PC-3 (cell line): Measurements from ENCODE around the gene C3orf18. TPM values are rescaled to one million over a fixed set of nuclear protein-coding genes. Genes with fewer than 3 reads are reported as not detected.

ENCODE experiments used
- ATAC-seq: fragments of 200-7000 bp; cut with Tn5 transposase; 2 replicates; pipeline ENCODE4 v1.9.1; 2020; ENCODE audit warnings: mild to moderate bottlenecking, moderate library complexity
- BruUV-seq: library from RNA; stranded (reverse); fragments of 400-500 nt; replicated peaks from 2 replicates; lab custom pipeline; 2021; lab: Mats Ljungman, UMichigan
- CTCF ChIA-PET: fragments of 300-600 bp; sonication (Branson Sonifier 250); formaldehyde crosslinking; loops from one replicate; lab custom pipeline; 2022; ENCODE audit warnings: antibody characterized with exemption; lab: Charles Lee
- POLR2A ChIA-PET: fragments of 300-600 bp; sonication (Branson Sonifier 250); formaldehyde crosslinking; loops from one replicate; lab custom pipeline; 2022; ENCODE audit warnings: antibody characterized with exemption; ENCODE audit not compliant: unreplicated experiment; lab: Charles Lee
- DNase-seq: peaks from one replicate; pipeline ENCODE4 v3.0.0-alpha.2; 2015
- H2AFZ ChIP-seq: fragments of 300-600 bp; sonication (generic); 2 replicates; pipeline ENCODE4 v1.6.0; 2016; ENCODE audit warnings: antibody characterized with exemption, low read length
- H3F3A ChIP-seq: fragments of 300-600 bp; sonication (generic); one replicate; pipeline ENCODE4 v1.6.0; 2017; ENCODE audit warnings: antibody characterized with exemption, low read length, control low read depth, mild to moderate bottlenecking; ENCODE audit not compliant: unreplicated experiment
- H3K27ac ChIP-seq: fragments of 300-600 bp; sonication (generic); 2 replicates; pipeline ENCODE4 v1.5.1; 2016; ENCODE audit warnings: mild to moderate bottlenecking, low read length
- H3K27me3 ChIP-seq: fragments of 300-600 bp; sonication (generic); 2 replicates; pipeline ENCODE4 v1.6.1; 2016; ENCODE audit warnings: low read length, mixed read lengths
- H3K36me3 ChIP-seq: fragments of 300-600 bp; sonication (generic); 2 replicates; pipeline ENCODE4 v1.6.1; 2016; ENCODE audit warnings: low read depth, mixed run types, low read length, mixed read lengths
- H3K4me1 ChIP-seq: fragments of 300-600 bp; sonication (generic); 2 replicates; pipeline ENCODE4 v1.5.1; 2016; ENCODE audit warnings: low read length; ENCODE audit not compliant: insufficient read depth
- H3K4me2 ChIP-seq: fragments of 300-600 bp; sonication (generic); 2 replicates; pipeline ENCODE4 v1.6.0; 2016; ENCODE audit warnings: low read length
- H3K4me3 ChIP-seq: fragments of 300-600 bp; sonication (generic); 2 replicates; pipeline ENCODE4 v1.5.1; 2016; ENCODE audit warnings: mild to moderate bottlenecking, low read length, mixed read lengths
- H3K79me2 ChIP-seq: fragments of 300-600 bp; sonication (generic); 2 replicates; pipeline ENCODE4 v1.6.1; 2017; ENCODE audit warnings: low read length, mixed read lengths
- H3K9ac ChIP-seq: fragments of 300-600 bp; sonication (generic); 2 replicates; pipeline ENCODE4 v1.6.0; 2016; ENCODE audit warnings: mild to moderate bottlenecking, low read length
- H3K9me2 ChIP-seq: fragments of 300-600 bp; sonication (generic); replicated peaks from 2 replicates; pipeline ENCODE4 v1.6.1; 2016; ENCODE audit warnings: mixed run types, low read length, mixed read lengths
- H3K9me3 ChIP-seq: fragments of 300-600 bp; sonication (generic); 2 replicates; pipeline ENCODE4 v1.6.1; 2016; ENCODE audit warnings: low read length, mixed read lengths
- H4K20me1 ChIP-seq: fragments of 300-600 bp; sonication (generic); 2 replicates; pipeline ENCODE4 v1.6.1; 2016; ENCODE audit warnings: low read length, mixed read lengths
- CTCF ChIP-seq: fragments of 300-600 bp; sonication (generic); conservative IDR thresholded peaks from 2 replicates; pipeline ENCODE4 v1.5.1; 2017; ENCODE audit warnings: antibody characterized with exemption, low read depth, mild to moderate bottlenecking, low read length
- EZH2 ChIP-seq: fragments of 300-600 bp; sonication (generic); IDR thresholded peaks from one replicate; pipeline ENCODE4 v1.6.1; 2017; ENCODE audit warnings: antibody characterized with exemption, mild to moderate bottlenecking, low read length; ENCODE audit not compliant: unreplicated experiment
- EZH2phosphoT487 ChIP-seq: fragments of 300-600 bp; sonication (generic); IDR thresholded peaks from 2 replicates; pipeline ENCODE4 v1.6.1; 2018; ENCODE audit warnings: mild to moderate bottlenecking, antibody characterized with exemption, low read length, borderline replicate concordance
- intact Hi-C: fragments of 100-400 bp; cut with micrococcal nuclease; formaldehyde crosslinking; loops from 2 replicates; pipeline ENCODE4 v1.9.0; 2023
- total RNA-seq: library from RNA; depleted of rRNA; stranded (reverse); fragments of >200 nt; gene quantifications from 2 replicates; pipeline ENCODE4 v1.2.3, GENCODE V29; 2014

Gene C3orf18
- total RNA-seq, 1 experiment from 2014 or later: 31.2 TPM

- Histone ChIP-seq H3K4me1 (no peaks in the 10 kb centered on the region), H4K20me1 (no peaks in the 10 kb centered on the region), H3K4me2 (no peak overlapping the region), H3K9me3 (no peaks in the 10 kb centered on the region), H3K9ac (no peak overlapping the region), H3K4me3 (no peak overlapping the region), H3F3A (no peaks in the 10 kb centered on the region), H2AFZ (no peak overlapping the region), H3K36me3 (no peaks in the 10 kb centered on the region), H3K79me2 (no peaks in the 10 kb centered on the region), H3K27ac (no peak overlapping the region), H3K27me3 (no peaks in the 10 kb centered on the region), H3K9me2 (no peaks in the 10 kb centered on the region)
- ChIA-PET POLR2A (no interaction called here), CTCF (no interaction called here)
- no TSS peak for BruUV-seq
- intact Hi-C loops: no loop called here
- no peak for DNase-seq
- ATAC-seq: no peak
- TF ChIP-seq CTCF (no peak), EZH2phosphoT487 (no peak), EZH2 (no peak)
These were observed 18.3 kb downstream of the C3orf18 start for GRCh38 chr3:50549226-50549625.

GRCh38 chr3:50545781-50546180 is 21.8 kb downstream of the C3orf18 start:
- CTCF ChIA-PET: no interaction called here
- no peak overlapping the region for H3K4me2 ChIP-seq
- H3F3A ChIP-seq: no peaks in the 10 kb centered on the region
- intact Hi-C loops: no loop called here
- no peak overlapping the region for H3K9ac ChIP-seq
- H4K20me1 ChIP-seq: no peaks in the 10 kb centered on the region
- no peaks in the 10 kb centered on the region for H3K9me2 ChIP-seq
- DNase-seq (no peak), ATAC-seq (no peak)
- H3K36me3 ChIP-seq: no peaks in the 10 kb centered on the region
- no peaks in the 10 kb centered on the region for H3K27me3 ChIP-seq
- no peak overlapping the region for H2AFZ ChIP-seq
- H3K79me2 ChIP-seq: no peaks in the 10 kb centered on the region
- no peak overlapping the region for H3K27ac ChIP-seq
- no peak overlapping the region for H3K4me3 ChIP-seq
- BruUV-seq: no TSS peak
- POLR2A ChIA-PET: no interaction called here
- H3K9me3 ChIP-seq: no peaks in the 10 kb centered on the region
- TF ChIP-seq EZH2 (no peak), EZH2phosphoT487 (no peak), CTCF (no peak)
- H3K4me1 ChIP-seq: no peaks in the 10 kb centered on the region

- H4K20me1 ChIP-seq: no peaks in the 10 kb centered on the region
- no peaks in the 10 kb centered on the region for H3F3A ChIP-seq
- H3K27me3 ChIP-seq: peaks cover 14% of the 10 kb centered on the region
- no peak overlapping the region for H3K4me3 ChIP-seq
- no peak for TF ChIP-seq EZH2phosphoT487
- TF ChIP-seq CTCF: peak; percentile 95
- no peak overlapping the region for H3K4me2 ChIP-seq
- no peaks in the 10 kb centered on the region for H3K36me3 ChIP-seq
- CTCF ChIA-PET: interaction anchor here (0.6 to 1.4 kb wide), 5 partner anchors 17 to 185 kb away, joined by 3 to 9 read pairs (median 4); partner anchors contain the start of gene CISH
- DNase-seq: peak; percentile 88
- POLR2A ChIA-PET: no interaction called here
- no peaks in the 10 kb centered on the region for H3K9me2 ChIP-seq
- no peak overlapping the region for H3K27ac ChIP-seq
- H3K79me2 ChIP-seq: no peaks in the 10 kb centered on the region
- no peak overlapping the region for H2AFZ ChIP-seq
- intact Hi-C loops: loop anchor here (1.0 to 2.0 kb wide), 4 partner anchors 23 to 195 kb away; no protein-coding TSS in a partner anchor
- BruUV-seq: no TSS peak
- ATAC-seq: peak; percentile 92
- H3K9ac ChIP-seq: no peak overlapping the region
- H3K4me1 ChIP-seq: no peaks in the 10 kb centered on the region
- H3K9me3 ChIP-seq: no peaks in the 10 kb centered on the region
These were observed 25.1 kb downstream of the C3orf18 start for GRCh38 chr3:50542177-50543034.
